Inflammatory macrophage (primary cell): ENCODE data around the gene TCTN1.
A peak's percentile ranks its signal among the peaks of the same experiment; 100 is the strongest.

Source experiments
- DNase-seq, 2 donors: peaks; one replicate each; pipeline ENCODE4 v3.0.0-alpha.2; 2020 to 2022

TCTN1 gene

DNA sequence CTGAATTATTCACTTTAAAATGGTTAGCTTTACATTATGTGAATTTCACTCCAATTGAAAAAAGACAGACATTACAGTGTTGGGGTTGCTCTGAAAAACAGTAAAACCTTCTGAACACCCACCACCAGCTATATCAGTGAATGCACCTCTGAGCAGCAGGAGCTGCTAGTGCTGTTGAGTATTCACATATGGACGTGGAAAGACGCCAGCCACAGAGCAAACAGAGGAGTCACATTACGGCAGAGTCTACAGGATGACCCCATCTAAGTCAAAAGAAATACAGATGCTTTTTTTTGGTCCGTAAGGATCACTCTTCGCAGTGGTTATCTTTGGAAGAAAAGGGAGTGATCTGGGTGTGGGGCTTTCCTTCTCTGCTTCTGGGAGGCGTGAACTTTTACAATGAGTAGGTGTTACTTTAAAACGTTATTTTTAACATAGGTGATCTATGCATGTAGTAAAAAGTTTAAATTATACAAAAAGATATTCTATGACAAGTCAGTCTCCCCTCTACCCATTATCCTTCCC lies 70.4 kb downstream of the TCTN1 start:
- DNase-seq = no peak

DNA sequence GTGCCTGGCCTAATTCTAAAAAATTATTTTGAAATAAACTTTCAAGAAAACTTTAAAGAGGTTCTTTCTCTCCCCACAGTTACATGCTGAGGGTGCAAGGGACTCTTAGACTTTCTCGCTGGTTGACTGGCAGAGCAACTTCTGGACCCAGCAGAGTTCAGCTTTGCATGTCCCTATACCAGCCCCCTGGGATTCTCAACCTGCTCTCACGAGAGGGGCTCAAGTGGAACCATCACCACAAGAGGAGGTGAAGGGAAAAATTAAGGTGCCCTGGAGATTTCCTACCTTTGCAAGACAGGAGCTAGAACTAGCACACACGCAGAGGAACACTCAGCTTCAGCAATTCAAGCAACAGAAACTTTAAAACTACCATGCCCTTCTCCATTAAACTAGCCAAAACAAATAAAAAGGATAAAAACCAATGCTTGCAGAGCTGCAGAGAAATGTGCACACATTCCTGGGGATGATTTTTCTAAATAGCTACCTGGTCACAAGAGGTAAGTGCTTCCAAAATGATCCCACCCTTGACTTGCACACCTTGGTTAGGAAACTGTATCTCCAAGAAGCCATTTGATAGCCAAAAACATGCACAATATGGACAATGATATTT lies 72.5 kb downstream of the TCTN1 start:
- DNase-seq = no peak

DNA sequence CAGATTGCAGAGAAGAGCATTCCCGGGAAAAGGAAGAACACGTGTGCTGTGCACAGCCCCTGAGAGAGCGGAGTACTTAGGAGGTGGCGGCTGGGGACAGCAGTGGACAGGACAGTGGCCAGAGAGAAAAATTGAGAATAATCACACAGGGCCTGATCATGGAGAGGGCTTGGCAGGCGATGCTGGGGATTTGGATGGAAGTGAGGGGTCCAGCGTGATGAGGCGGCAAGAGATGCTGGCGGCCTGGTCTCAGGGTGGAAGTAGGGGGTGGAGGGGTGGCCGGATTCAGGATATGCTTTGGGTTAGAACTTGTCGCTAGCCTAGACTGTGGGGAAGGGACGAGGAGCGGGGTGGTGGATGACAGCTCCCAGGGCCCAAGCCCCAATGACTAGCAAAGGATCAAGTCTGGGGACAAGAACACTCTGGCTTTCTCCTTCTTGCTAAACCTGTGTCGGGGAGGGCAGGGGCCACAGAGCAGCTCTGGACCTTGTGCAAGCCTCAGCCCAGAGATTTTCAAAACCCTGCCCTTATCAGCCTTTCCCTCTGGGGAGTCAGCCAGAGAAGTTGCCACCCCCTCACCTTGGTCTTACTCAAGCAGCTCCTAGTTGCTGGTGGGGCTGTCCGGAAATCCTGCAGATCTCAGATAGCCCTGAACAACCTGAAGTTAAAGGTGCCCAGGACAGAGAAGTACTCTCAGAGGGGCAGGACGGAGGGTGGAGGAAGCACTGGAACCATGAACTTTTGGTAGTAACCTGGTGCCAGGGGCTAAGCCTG lies 73.7 kb downstream of the TCTN1 start:
- DNase-seq = peak; percentile 28 to 59

DNA sequence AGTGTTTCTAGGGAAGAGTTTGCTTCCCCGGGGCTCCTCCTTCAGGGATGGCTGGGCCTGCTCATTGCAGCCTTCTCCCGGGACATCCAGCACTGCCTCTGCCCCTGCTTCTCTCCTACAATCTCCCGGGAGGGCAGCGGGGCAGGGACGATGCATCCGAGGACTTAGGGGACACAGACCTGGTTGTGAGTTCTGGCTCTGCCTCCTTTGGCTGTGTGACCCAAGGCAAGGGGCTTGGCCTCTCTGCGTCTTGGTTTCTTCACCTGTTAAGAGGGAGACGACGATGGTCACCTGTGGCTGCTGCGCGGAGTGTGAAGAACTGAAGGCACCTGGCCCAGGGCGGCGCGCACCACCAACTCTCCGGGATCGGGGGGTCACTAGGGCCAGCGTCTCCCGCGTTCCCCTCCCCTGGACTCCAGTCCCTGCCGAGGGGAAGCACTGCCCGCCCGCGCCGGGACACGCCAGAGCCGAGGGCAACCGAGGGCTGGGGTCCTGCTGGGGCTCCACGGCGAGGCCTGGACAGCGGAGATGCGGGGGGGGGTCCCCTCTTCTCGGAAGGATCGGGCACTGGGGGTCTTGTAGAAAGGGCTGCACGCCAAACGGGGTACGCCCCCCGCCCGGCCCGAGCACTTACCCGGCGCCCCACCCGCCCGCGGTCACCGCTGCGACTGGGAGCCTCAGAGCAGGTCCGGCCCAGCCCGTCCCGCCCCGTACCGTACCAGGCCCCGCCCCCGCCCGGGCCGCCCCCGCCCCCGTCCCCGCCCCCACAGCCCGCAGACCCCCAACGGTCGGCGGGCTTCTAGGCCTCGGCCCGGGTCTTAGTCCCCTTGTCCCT lies 74.7 kb downstream of the TCTN1 start, which contains the start of gene HVCN1:
Gene HVCN1, minus strand, starts transcription at position 670 of the 835 bp plus-strand sequence. CDS start 5,870 bp downstream, outside the sequence.
- no peak for DNase-seq

DNA sequence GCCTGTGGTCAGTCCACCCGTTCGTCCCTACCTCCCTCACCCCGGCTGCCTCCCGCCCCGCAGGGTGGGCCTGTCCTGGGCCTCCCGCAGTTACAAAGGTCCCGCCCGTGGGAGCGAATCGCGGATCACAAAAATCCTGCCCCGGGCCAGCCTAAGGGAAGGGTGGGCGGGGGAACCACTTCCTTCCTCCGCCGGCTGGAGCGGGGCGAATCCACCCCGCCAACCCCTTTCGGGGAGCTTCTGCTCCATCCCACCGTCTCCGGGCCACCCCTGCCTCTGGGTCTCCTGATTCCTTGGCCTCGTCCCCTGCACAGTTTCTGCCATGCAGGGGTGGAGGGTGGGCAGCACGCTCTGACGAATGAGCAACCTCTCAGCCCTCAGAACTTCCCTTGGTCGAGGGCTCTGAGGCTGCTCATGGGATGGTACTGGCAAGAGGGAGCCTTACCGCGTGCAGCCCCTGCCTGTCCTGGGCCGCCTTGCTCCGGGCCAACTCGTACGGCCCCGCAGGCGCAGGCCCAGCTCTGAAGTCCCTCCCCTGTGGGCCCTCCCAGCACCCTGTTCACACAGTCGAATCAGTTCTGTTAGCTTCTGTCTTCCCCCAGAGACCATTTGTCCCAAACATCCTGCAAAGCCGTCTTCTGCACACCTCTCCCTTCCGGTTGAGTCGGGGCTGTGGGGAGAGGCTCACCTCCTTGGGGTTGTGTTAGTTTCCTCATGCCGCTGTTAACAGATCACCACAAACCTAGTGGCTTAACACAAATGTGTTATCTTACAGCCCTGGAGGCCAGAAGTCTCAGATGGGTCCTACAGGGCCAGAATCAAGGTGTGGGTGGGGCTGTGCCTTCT lies 75.6 kb downstream of the TCTN1 start:
- DNase-seq = peak; percentile 88 to 97

DNA sequence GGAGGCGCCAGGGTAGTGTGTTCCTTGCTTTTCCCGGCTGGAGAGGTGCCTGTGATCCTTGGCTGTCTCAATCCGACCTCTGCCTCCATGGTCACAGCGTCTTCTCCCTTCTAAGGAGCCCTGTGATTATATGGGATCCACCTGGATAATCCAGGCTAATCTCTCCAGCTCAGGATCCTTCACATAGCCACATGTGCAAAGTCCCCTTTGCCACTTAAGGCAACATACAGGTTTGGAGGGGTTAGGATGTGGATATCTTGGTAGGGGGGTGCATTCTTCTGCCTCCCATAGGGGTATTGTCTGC lies 76.2 kb downstream of the TCTN1 start:
- DNase-seq = no peak

DNA sequence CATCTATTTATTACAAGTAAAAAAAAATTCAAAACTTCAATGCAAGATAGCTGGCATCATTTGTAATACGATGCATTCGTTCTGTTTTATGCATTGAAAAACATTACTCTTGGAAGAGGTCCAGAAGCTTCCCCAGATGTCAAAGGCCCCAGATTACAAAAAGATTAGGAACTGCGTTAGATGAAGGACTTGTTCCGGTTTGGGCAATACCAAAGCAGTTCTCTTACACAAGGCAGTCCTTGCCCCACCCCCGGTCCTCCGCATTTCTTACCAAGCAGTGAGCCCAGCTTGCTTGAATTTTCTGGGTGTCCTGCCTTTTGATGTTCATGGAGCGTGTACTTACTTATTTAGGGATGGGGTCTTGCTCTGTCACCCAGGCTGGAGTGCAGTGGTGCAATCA lies 79.8 kb downstream of the TCTN1 start:
- DNase-seq = peak; percentile 93 to 94

DNA sequence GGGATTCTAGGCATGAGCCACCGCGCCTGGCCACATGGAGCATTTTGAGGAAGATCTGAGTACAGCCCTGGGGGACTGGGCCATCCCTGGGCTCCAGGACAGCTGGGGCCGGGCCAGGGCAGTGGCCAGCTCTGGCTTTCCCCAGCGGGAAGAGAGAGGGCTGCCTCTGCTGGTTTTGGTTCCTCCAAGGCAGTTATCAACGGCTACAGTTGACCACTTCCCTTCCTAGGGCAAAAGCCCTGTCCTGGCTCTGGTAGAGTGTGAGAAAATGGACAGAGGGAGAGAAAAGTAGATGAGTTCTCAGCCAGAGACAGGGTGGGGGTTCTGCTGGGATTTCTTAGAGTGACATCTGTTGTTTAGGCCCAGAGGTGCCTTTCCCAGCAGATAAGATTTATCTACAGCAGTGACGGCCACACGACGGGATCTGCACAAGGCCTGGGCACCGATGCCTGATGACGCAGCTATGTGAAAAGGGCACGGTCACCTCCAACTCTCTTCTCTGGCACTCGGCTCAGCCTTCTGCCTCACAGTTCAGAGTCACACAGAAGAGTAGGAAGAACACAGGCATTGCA lies 80.5 kb downstream of the TCTN1 start:
- DNase-seq = peak; percentile 87 to 89

DNA sequence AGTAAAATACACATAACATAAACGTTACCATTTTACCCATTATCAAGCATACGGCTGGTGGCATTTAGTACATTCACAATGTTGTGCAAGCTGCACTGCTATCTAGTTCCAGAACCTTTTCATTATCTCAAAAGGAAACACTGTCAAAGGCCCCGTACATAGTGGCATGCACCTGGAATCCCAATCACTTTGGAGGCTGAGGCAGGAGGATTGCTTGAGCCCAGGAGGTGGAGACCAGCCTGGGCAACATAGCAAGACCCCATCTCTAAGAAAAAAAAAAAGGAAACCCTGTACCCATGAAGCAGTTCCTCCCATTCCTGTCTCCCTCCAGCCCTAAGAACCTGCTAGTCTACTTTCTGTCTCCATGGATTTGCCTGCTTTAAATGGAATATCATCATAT lies 82.4 kb downstream of the TCTN1 start:
- DNase-seq = no peak

DNA sequence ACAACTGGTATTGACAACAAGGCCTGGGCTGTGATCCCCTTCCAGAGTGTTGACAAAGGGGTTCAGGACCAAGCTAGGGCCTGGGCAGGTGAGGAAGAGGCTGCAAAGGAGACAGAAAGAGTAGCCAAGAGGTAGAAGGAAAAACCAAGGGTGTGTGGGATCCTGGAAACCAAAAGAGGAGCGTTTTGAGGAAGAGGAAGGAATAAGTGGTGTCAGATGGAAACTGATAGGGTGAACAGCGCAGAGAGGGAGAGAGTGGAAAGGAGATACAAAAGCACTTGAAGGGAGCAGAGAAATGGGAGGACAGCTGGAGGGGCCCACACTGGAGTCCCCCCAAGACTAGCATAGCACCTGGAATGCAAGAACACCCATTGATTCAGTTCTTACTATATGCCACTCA lies 83.3 kb downstream of the TCTN1 start:
- DNase-seq = no peak

DNA sequence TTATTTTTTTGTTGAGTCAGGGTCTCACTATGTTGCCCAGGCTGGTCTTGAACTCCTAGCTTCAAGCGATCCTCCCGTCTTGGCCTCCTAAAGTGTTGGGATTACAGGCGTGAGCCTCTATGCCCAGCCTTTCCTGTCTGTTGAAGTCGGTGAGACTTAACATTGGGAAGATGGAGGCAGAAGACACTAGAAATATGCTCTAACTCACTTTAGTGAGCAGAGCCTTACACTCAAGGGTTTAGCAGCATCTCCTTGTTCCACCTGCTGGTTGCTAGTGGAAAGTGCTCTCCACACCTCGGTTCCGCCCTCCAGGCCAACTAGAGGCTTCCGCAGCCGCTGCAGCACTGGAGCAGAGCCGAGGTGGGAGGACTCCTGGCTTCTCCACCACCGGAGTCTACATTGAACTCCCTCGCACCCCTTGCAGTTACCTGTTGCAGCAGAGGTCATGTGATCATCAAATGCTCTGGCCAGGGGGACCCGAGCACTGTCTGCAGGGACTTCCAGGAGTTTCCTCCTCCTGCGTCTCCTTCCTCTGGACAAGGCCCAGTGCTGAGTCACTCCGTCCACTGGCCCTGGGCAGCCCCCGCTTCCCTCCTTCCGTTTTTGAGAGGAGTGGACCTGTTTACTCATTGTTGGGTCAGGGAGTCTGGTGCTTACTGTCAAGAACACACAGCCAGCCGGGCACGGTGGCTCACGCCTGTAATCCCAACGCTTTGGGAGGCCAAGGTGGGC lies 84.4 kb downstream of the TCTN1 start:
- peak; percentile 93 to 94 for DNase-seq
